ENCODE results near the gene NEGR1.

The NEGR1 gene

DNA sequence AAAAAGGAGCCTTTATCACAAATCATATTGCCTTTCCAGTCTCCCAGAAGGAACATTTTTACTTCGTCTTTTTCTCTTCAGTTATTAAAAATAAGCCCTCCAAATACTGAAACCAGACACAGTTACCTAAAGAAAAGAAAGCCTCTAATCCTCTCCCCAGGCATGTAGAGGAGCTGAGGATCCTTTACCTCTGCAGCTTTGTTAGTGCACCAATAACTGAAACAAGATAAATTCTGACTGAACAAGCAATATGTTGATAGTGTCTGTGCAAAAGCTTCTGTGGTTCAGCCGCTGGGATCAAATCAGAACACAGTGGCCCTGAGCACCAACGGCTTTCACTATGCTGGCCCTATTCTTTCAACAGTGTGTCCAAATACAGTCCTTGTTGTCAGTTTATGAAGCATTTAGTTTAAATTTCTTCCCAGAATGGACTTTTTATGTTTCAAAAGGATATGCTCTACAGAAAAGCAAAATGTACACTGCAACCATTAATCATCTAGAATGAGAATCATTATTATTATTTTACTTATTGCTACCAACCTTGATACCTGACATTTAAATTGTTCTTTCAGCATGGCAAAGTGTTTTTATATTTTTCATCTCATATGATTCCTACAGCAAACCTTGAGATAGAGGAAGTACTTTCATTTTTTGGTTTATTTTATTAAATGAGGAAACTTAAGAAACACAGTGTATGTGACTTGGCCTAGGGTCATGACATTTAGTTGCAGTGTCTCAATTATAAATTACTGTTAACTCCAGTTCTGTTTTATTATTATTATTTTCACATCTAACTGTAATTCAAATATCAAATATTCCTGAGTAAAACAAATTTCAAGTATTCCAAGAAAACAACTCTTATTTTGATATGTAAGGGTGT, 217.9 kb downstream of the NEGR1 start:
- H3K4me2 ChIP-seq: no peak overlapping the region
- no peaks in the 10 kb centered on the region for H3K4me1 ChIP-seq (ENCODE audit: low read depth, poor library complexity, severe bottlenecking)
- no peaks in the 10 kb centered on the region for H3K79me2 ChIP-seq (ENCODE audit: insufficient read depth, low read depth)
- H3K9ac ChIP-seq: no peak overlapping the region
- no peak for TF ChIP-seq CTCF (conservative IDR thresholded peaks at IDR 0.05; ENCODE audit: low read depth, low read length)
- no peak overlapping the region for H2AFZ ChIP-seq (ENCODE audit: low read depth)
- H3K4me3 ChIP-seq (IDR thresholded peaks at IDR 0.05; ENCODE audit: insufficient read depth, low read depth, low read length): no peak overlapping the region
- no peak overlapping the region for H3K27ac ChIP-seq
- no peaks in the 10 kb centered on the region for H4K20me1 ChIP-seq (ENCODE audit: insufficient read depth)
- H3K27me3 ChIP-seq (ENCODE audit: insufficient read depth, low read depth): no peaks in the 10 kb centered on the region
- no peaks in the 10 kb centered on the region for H3K36me3 ChIP-seq (ENCODE audit: insufficient read depth)

DNA sequence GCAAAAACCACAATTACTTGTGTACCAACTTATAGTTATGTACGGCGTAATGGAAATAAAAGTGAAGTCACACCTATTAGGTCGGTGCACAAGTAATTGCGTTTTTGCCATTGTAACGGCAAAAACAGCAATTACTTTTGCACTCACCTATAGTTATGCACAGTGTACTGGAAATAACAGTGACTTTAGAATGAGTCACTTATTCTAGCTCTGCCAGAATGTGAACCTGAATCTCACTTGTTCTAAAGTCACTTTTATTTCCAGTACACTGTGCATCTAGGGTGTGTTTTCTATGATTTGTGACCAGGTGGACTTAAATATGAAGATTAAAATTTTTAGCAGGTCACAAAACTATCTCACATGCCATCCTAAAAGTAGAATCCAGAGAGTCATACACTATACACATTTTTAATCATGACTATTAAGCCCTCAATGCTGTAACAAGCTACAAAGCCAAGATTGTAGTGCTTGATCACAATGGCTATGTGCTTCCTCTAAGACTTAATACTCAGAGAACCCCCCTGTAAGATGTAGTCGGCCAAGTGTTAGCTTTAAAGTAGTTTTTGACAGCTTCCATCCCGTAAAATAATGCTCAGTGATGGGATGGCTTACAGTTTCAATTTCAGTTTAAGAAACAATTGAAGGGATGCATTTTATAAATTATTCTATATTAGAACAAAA, 218.8 kb downstream of the NEGR1 start:
- Histone ChIP-seq H3K27ac (no peak overlapping the region), H4K20me1 (ENCODE audit: insufficient read depth) (no peaks in the 10 kb centered on the region), H3K27me3 (ENCODE audit: insufficient read depth, low read depth) (no peaks in the 10 kb centered on the region), H3K4me3 (IDR thresholded peaks at IDR 0.05; ENCODE audit: insufficient read depth, low read depth, low read length) (no peak overlapping the region), H3K9ac (no peak overlapping the region), H3K36me3 (ENCODE audit: insufficient read depth) (no peaks in the 10 kb centered on the region), H3K4me1 (ENCODE audit: low read depth, poor library complexity, severe bottlenecking) (no peaks in the 10 kb centered on the region), H2AFZ (ENCODE audit: low read depth) (no peak overlapping the region), H3K4me2 (no peak overlapping the region), H3K79me2 (ENCODE audit: insufficient read depth, low read depth) (no peaks in the 10 kb centered on the region)
- no peak for TF ChIP-seq CTCF (conservative IDR thresholded peaks at IDR 0.05; ENCODE audit: low read depth, low read length)

GRCh38 chr1:72062584-72062983, 219.8 kb downstream of the NEGR1 start:
- no peaks in the 10 kb centered on the region for H4K20me1 ChIP-seq (ENCODE audit: insufficient read depth)
- no peak for TF ChIP-seq CTCF (conservative IDR thresholded peaks at IDR 0.05; ENCODE audit: low read depth, low read length)

DNA sequence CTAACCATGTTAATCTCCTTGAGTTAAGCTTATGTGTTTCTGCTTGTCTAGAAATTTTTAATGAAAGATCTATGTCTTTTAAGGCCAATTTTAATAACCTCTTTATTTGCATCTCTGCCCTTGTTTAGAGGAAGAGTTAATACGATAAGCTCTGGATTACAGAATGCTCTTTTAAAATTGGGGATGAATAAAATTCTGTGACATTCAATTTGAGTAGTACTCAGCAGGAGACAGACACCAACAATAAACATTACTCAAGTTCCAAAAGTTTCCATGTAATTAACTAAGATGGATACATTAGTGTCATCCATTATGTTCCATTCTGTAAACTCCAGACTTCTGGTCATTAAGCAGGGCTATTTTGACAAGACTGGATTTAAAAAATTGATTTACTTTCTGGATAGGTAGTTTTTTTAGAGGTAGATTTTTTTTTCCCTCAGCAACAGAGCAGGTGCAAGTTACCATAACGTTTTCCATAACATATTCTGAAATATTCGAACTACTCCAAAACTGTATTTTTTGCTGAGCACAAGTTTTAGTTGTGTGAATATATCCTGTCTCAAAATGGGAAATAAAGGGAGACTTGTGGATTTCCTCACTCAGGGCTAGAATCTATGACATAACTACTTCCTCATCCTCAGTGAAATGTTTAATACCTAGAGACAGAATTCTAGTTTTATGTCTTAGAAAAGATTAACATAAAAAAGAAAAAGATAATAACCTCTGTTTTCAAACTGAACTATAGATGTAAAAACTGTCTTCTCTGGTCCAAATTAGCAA, 221.7 kb downstream of the NEGR1 start:
- H3K36me3 ChIP-seq (ENCODE audit: insufficient read depth): no peaks in the 10 kb centered on the region
- H2AFZ ChIP-seq (ENCODE audit: low read depth): no peak overlapping the region
- H3K27me3 ChIP-seq (ENCODE audit: insufficient read depth, low read depth): no peaks in the 10 kb centered on the region
- H3K4me3 ChIP-seq (IDR thresholded peaks at IDR 0.05; ENCODE audit: insufficient read depth, low read depth, low read length): no peak overlapping the region
- H3K4me2 ChIP-seq: no peak overlapping the region
- H4K20me1 ChIP-seq (ENCODE audit: insufficient read depth): no peaks in the 10 kb centered on the region
- TF ChIP-seq CTCF (conservative IDR thresholded peaks at IDR 0.05; ENCODE audit: low read depth, low read length): no peak
- no peak overlapping the region for H3K27ac ChIP-seq
- no peaks in the 10 kb centered on the region for H3K79me2 ChIP-seq (ENCODE audit: insufficient read depth, low read depth)
- H3K9ac ChIP-seq: no peak overlapping the region
- H3K4me1 ChIP-seq (ENCODE audit: low read depth, poor library complexity, severe bottlenecking): no peaks in the 10 kb centered on the region

More at GRCh38 chr1:72062584-72062983, 219.8 kb downstream of the NEGR1 start:
- Histone ChIP-seq H3K27me3 (ENCODE audit: insufficient read depth, low read depth) (no peaks in the 10 kb centered on the region), H3K4me2 (no peak overlapping the region), H3K79me2 (ENCODE audit: insufficient read depth, low read depth) (no peaks in the 10 kb centered on the region), H2AFZ (ENCODE audit: low read depth) (no peak overlapping the region), H3K4me1 (ENCODE audit: low read depth, poor library complexity, severe bottlenecking) (no peaks in the 10 kb centered on the region), H3K27ac (no peak overlapping the region), H3K36me3 (ENCODE audit: insufficient read depth) (no peaks in the 10 kb centered on the region), H3K9ac (no peak overlapping the region), H3K4me3 (IDR thresholded peaks at IDR 0.05; ENCODE audit: insufficient read depth, low read depth, low read length) (no peak overlapping the region)

Data from KMS-11 (cell line).